ENCODE measurements around the gene SDS.

GRCh38 chr12:113386866-113387566, 16.7 kb downstream of the SDS start:
- TF ChIP-seq CTCF (IDR thresholded peaks at IDR 0.05) (no peak), POLR2A (IDR thresholded peaks at IDR 0.05) (no peak)
